Posterior vena cava (tissue), 2 donors: ENCODE results near the gene CES4A. TPM values are rescaled to one million over a fixed set of nuclear protein-coding genes. Genes with fewer than 3 reads are reported as not detected.
"Not testable (repeated sequence)": the region's sequence is repeated elsewhere in the genome, so short reads cannot be mapped to it uniquely, and the experiment has no call there.

Experiments used
- DNase-seq: peaks from one replicate; pipeline ENCODE4 v3.0.0-alpha.2; 2020; ENCODE audit warnings: low spot score
- intact Hi-C, 2 donors: fragments of 100-400 bp; cut with DNase I; formaldehyde crosslinking; loops; one replicate each; pipeline versions ENCODE4 v1.14.1 to v1.14.2; 2022 to 2023
- total RNA-seq, 2 donors: library from RNA; stranded (reverse); fragmentation: NEBNext Ultra II Directional; extraction: Animal tissue kit (Norgen Biotek cat#: 25700); gene quantifications; one replicate each; pipeline ENCODE4 v1.2.1, GENCODE V29; 2021
- donor health status: DM: yes; HTN: yes; CAD: no.
- donor health status: DM: yes; HTN: yes; CAD: no.

CES4A gene
- total RNA-seq, 2 donors from 2014 or later: 2.8 to 7.4 TPM

- intact Hi-C loops: loop anchor here (2.0 to 10.0 kb wide), 3 partner anchors 178 to 208 kb away; partner anchors contain the start of genes FBXL8 (in 1 of the 2), MATCAP1 (in 1 of the 2) and TRADD (in 1 of the 2)
- no peak for DNase-seq
These were observed 11.6 kb upstream of the CES4A start for GRCh38 chr16:66976746-66977145.

DNA sequence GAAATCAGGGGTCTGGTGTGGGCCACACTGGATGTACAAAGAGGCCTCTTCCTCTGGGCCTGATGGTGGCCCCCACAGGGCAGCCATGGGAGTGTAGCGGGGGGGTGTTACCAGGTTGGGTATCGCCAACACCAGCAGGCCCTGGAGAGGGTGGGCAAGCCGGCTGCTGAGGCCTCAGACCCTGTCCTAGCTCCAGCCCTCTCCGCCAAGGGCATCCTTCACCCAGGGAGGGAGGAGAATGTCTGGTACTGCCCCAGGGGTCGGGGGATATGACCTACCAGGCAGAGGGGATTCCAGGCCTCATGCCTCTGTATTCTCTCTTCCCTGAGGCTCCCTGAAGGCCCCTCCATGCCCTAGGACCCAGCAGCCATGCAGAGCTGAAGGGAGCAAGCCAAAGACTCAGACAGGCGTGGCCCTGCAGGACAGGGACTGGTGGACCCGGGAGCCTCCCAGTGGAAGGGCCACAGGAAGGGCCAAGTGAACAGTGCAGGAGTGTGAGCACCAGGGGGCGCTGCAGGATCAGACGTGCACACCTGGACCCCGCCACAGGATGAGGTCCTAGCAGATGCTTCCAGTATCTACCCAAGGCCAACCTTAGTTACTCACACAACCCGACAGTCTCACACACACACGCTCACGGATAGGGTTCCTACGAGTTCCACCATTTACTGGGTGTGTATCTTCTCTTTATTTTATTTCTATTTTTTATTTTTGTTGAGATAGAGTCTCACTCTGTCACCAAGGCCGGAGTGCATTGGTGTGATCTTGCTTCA is 10.9 kb upstream of the CES4A start:
- intact Hi-C loops: loop anchor here (2.0 to 10.0 kb wide), 3 partner anchors 177 to 207 kb away; partner anchors contain the start of genes FBXL8 (in 1 of the 2), MATCAP1 (in 1 of the 2) and TRADD (in 1 of the 2)
- peak; percentile 96 for DNase-seq

DNA sequence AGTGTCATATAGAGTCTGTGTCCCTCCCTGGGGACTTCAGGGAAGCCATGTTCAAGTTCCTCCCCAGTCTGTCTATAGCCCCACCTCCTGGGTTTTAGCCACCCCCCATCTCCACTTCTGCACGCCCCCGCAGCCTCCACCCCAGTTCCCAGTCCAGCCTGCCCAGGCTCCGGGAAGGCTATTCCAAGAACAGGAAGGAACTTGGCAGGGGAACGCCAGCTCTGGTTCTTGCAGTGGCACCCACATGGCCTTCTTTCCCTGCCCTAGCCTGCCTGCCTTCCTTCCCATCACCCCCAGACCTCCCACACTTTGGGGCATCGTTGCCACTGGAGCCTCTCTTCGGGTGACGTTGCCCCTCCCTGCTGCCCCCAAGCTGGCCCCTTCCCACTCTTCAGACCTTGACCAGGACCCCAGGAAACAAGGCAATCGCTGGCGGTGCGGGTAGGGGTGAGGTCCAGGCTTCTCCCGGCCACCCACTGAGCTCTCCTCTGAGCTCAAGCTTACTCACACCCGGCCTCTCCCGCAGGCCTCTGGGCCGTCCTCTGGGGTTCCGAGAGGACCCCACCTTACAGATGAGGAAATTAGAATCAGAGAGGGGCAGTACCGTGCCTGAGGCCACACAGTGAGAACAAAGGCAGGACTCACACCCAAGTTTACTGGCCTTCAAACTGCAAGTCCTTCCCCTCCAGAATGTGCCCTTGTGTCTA is 9.2 kb upstream of the CES4A start:
- intact Hi-C loops: loop anchor here in 1 of 2 donors (5.0 to 10.0 kb wide), 2 partner anchors 178 to 206 kb away; partner anchors contain the start of genes FBXL8, MATCAP1 and TRADD
- DNase-seq: peak; percentile 88

DNA sequence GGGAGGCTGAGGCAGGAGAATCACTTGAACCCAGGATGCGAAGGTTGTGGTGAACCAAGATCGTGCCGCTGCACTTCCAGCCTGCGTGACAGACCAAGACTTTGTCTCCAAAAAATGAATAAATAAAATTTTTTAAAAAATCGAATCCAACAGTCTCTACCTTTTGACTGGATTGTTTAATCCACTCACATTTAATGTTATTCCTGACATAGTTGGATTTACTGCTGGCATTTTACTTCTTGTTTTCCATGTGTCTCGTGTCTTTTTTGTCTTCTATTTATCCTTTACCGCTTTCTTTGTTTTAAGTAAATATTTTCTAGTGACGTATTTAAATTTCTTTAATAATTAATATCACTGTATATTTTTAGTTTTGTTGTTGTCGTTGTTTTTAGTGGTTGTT is 5.4 kb upstream of the CES4A start:
- intact Hi-C loops: no loop called here
- no peak for DNase-seq

DNA sequence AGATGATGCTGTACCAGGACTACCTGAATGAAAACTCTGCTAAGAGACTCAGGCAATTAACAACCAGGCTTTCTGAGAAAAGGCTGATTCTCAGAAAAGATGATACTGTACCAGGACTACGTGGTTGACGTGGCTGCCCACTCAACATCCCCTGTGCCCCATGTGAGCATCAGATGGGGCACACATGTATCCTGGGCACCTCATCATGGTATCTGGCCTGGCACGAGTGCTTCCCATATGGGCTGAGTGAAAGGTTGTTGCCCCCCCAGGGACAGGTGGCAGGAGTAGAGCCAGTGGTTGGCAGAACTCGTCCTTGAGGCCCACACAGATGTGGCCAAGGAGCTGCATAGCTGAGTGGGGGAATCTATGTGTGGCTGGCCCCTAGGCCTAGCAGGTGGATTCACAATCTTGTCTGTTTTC is 3.5 kb upstream of the CES4A start:
- intact Hi-C loops: no loop called here
- no peak for DNase-seq

GRCh38 chr16:66986559-66986958 is 1.8 kb upstream of the CES4A start:
- no peak for DNase-seq
- intact Hi-C loops: no loop called here

DNA sequence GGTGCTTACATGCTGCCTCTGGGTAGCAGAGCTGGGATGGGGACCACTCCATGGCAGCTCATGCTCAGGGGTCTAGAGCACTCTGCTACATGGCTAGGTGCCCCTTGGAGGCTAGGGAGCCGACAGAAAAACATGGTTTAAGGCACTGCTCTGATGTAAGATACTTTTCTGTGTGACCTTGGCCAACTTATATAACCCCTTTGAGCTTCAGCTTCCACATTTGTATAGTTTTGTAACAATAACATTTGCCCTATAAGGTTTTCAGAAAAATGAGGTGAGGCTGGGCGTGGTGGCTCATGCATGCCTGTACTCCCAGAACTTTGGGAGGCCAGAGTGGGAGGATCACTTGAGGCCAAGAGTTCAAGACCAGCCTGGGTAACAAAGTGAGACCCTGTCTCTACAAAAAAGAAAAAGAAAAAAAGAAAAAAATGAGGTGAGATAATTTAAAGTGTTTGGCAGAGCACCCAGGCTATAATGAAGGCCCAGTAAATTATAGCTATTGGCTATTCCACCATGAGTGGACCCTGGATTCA is 3.2 kb downstream of the CES4A start:
- DNase-seq: no peak
- intact Hi-C loops: no loop called here

- DNase-seq, intact Hi-C loops: not testable (repeated sequence)
These were observed 5.2 kb downstream of the CES4A start for GRCh38 chr16:66993558-66993957.

DNA sequence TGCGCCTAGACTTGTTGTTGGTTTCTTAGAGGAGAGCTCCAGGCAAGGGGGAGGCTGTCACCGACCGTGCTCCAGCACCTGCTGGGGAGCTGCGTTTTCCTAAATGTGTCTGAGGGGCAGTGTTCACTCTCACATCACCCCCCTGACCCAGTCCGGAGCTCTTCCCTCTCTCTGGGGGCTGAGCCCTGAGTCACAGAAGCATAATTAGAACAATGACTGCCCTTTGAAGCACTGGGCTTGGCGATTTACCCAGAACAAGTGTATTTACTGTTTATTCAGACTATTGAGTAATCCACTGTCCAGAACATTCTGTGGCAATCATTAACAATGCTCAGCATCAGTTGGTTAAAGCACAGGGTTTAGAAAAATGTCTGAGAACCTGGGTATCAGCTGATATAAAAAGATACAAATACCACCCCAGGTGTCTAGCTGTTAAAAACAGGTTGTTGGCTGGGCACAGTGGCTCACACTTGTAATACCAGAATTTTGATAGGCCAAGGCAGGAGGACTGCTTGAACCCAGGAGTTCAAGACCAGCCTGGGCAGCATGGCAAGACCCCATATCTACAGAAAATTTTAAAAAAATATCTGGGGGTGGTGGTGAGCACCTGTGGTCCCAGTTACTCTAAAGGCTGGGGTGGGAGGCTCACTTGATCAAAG is 8.1 kb downstream of the CES4A start:
- intact Hi-C loops: no loop called here
- DNase-seq: no peak

DNA sequence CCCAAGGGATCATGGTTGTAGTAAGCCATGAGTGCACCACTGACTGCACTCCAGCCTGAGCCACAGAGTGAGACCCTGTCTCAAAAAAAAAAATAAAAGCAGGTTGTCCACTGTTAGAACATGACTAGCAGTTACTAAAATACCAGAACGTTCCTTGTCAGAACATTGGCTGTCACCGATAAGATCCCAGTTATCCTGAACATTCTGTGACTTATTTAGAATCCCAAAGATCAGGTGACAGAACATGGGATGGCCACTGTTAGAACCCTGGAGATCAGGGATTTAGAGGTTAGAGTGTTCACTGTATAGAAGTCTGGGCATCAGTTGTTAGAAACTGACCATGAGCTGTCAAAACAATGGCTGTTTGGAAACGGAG is 8.6 kb downstream of the CES4A start:
- DNase-seq: no peak
- intact Hi-C loops: no loop called here

DNA sequence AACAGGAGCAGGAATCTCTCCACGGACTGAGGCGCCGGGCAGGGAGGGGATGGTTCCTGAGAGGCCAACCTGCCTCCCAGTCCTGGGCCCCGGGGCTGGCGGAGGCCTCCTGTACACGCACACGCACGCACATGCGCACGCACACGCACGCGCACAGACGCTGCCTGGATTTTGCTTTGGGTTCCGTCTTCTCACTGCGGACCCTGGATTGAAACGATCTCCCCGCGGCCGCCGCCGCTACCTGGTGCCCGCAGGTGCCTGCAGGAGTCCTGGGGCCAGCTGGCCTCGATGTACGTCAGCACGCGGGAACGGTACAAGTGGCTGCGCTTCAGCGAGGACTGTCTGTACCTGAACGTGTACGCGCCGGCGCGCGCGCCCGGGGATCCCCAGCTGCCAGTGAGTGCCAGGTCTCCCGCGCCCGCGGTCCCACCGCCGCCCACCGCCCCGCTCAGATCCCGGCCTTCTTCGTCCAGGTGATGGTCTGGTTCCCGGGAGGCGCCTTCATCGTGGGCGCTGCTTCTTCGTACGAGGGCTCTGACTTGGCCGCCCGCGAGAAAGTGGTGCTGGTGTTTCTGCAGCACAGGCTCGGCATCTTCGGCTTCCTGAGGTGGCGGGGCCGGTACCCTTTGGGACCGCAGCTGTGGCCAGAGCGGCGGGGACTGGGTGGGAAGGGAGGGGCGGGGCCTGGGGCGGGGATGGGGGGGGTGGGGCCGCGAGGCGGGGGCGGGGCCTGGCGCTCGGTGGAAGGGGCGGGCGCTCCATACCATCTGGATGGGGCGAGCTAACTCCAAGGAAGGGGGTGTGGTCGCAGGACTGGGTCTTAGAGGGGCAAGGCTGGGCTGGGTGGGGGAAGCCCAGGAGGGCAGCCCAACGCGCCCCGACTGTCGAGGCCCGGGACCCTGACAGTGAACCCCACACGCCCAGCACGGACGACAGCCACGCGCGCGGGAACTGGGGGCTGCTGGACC is 12.3 kb downstream of the CES4A start:
- no peak for DNase-seq
- intact Hi-C loops: no loop called here

GRCh38 chr16:67001726-67002125 is 13.3 kb downstream of the CES4A start:
- DNase-seq: no peak
- intact Hi-C loops: no loop called here

DNA sequence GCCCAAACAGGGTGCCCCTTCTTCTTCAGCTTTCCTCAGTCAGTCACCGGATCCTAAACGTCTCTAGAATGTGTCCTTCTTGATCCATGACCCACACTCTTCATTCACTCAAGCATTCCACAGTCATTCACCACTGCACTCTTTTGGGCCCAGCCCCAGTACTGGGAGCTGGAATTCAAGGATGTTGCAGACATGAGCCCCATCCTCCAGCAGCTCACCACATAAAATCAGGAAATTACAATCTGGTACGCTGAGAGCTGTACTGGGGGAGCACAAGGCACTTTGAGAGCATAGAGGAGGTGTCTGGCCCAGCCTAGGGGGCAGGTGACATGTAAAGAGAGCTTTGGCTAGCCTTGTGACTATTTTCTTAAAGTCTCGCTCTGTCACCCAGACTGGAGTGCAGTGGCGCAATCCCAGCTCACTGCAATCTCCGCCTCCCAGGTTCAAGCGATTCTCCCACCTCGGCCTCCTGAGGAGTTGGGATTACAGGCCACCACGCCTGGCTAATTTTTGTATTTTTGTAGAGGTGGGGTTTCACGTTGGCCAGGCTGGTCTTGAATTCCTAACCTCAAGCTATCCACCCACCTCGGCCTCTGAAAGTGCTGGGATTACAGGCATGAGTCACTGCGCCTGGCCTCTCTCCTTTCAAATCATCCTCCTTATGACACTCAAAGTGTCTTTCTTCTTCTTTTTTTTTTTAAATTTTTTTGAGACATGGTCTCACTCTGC is 18.7 kb downstream of the CES4A start:
- intact Hi-C loops: no loop called here

GRCh38 chr16:67009158-67009557 is 20.8 kb downstream of the CES4A start:
- intact Hi-C loops: no loop called here
- no peak for DNase-seq

More for the DNA sequence above, 18.7 kb downstream of the CES4A start:
- no peak for DNase-seq

GRCh38 chr16:67011274-67011673 is 22.9 kb downstream of the CES4A start:
- DNase-seq: no peak
- intact Hi-C loops: no loop called here

GRCh38 chr16:67013233-67013822 is 24.9 kb downstream of the CES4A start:
- peak; percentile 72 for DNase-seq
- intact Hi-C loops: no loop called here

DNA sequence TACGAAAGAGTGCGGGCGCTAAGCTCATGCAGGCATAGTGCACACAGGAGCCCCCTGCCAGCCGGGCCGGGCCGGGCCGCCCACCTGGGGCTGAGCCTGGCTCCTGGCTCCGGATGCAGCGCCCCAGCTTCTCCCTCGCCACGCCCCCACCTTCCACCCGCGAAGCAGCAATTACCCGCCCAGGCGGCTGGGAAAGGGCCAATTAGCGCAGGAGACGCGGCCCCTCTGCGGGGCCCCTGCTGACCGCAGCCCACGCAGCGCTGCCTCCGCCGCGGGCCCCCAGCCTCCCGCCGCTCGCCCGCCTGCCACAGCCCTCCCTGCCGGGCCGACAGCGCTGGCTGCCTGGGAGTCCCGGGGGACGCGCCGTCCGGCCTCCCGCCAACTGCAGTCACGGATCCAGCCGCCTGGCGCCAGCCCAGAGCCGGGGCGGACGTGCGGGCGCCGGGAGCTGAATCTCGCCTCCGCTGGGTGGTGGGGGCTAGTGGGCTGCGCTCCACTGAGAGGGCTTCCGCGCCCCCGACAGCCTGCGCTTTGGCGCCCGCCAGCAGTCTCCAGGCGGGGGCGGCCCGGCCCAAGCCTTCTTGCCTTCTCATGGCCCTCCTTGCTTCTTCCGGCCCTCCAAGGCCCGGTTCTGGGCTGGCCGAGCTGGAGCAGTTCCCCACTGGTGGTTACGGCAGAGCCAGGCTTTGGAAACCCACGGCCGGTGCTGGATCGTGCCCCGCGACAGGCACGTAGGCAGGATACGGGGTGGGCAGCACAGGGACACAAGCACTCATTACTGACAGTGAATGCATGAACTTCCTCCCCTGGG is 25.6 kb downstream of the CES4A start:
- intact Hi-C loops: no loop called here
- DNase-seq: peak; percentile 93
